Measurements from ENCODE around the gene MAP7. TPM values are rescaled to one million over a fixed set of nuclear protein-coding genes. Genes with fewer than 3 reads are reported as not detected.

MAP7 gene
- polyA plus RNA-seq, 2 of the 4 experiments (the other 2 are of a cell fraction), result 60.6 to 64.5 TPM

DNA sequence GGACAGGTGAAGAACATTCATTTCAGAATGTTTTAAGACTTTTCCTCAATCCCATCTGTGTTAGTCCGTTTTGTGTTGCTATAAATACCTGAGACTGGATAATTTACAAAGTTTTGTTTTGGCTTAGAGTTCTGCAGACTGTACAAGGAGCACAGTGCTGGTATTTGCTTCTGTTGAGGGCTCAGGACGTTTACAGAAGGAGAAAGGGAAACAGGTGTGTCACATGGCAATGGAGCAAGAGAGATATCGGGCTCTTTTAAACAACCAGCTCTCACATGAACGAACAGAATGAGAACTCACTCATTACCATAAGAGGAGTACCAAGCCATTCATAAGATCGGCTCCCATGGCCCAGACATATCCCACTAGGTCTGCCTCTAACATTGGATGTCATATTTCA lies 16.7 kb downstream of the MAP7 start:
- WGBS (ENCODE audit: missing lambda C conversion rate), result 73% methylated on average over 5 of the region's 5 CpGs
- FAIRE-seq, result no peak
- H3K27ac ChIP-seq, result peak overlapping the region in 1 of 2 experiments; percentile 45; a peak in 2 of 6 replicates
- peaks cover 41% of the 10 kb centered on the region for H3K4me1 ChIP-seq
- no peak overlapping the region for H3K4me3 ChIP-seq
- no peak for DNase-seq (ENCODE audit: low read depth in 1 of 2, low spot score in 1 of 2)
- H3K4me2 ChIP-seq, result no peak overlapping the region
- TF ChIP-seq, protein P1, sequence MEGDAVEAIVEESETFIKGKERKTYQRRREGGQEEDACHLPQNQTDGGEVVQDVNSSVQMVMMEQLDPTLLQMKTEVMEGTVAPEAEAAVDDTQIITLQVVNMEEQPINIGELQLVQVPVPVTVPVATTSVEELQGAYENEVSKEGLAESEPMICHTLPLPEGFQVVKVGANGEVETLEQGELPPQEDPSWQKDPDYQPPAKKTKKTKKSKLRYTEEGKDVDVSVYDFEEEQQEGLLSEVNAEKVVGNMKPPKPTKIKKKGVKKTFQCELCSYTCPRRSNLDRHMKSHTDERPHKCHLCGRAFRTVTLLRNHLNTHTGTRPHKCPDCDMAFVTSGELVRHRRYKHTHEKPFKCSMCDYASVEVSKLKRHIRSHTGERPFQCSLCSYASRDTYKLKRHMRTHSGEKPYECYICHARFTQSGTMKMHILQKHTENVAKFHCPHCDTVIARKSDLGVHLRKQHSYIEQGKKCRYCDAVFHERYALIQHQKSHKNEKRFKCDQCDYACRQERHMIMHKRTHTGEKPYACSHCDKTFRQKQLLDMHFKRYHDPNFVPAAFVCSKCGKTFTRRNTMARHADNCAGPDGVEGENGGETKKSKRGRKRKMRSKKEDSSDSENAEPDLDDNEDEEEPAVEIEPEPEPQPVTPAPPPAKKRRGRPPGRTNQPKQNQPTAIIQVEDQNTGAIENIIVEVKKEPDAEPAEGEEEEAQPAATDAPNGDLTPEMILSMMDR (IDR thresholded peaks at IDR 0.05), result no peak
- TF ChIP-seq, protein P2, sequence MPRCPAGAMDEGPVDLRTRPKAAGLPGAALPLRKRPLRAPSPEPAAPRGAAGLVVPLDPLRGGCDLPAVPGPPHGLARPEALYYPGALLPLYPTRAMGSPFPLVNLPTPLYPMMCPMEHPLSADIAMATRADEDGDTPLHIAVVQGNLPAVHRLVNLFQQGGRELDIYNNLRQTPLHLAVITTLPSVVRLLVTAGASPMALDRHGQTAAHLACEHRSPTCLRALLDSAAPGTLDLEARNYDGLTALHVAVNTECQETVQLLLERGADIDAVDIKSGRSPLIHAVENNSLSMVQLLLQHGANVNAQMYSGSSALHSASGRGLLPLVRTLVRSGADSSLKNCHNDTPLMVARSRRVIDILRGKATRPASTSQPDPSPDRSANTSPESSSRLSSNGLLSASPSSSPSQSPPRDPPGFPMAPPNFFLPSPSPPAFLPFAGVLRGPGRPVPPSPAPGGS (IDR thresholded peaks at IDR 0.05), result no peak
- ChIA-PET CTCF (no interaction called here), POLR2A (no interaction called here)
- ATAC-seq, result no peak
- H3K9me3 ChIP-seq, result no peaks in the 10 kb centered on the region

DNA sequence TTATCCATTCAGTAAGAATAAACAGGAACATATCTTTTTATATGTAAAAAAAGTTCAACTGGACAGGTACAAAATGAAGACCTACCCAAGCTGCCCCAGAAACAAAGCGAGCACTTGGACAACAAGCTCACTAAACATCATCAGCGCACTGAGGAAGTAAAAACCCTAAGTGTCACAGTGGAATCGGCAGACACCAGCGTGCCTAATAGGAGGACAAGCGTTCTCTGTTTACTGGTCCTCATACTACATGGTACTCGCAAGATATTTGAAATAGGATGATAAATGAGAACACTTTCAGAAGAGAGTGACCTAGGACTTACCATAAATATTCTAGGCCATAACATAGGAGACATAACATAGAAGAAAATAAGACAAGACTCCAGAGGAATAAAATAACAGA lies 18.2 kb downstream of the MAP7 start:
- DNase-seq (ENCODE audit: low read depth in 1 of 2, low spot score in 1 of 2), result no peak
- TF ChIP-seq NFE2L2 (conservative IDR thresholded peaks at IDR 0.05; ENCODE audit: low read length), result no peak
- no peak for TF ChIP-seq ESRRA (IDR thresholded peaks at IDR 0.05; ENCODE audit: borderline replicate concordance, low read length)
- TF ChIP-seq JUN (IDR thresholded peaks at IDR 0.05), result no peak
- TF ChIP-seq ZFP36 (IDR thresholded peaks at IDR 0.05; ENCODE audit: borderline replicate concordance, partially characterized antibody), result no peak
- no peak for FAIRE-seq
- Histone ChIP-seq H3K9me3 (no peaks in the 10 kb centered on the region), H3K27ac (no peak overlapping the region; a peak in 1 of 6 replicates), H3K4me1 (peaks cover 55% of the 10 kb centered on the region), H3K4me3 (no peak overlapping the region), H3K4me2 (no peak overlapping the region)
- ATAC-seq, result no peak
- ChIA-PET POLR2A (interaction anchor here (0.6 kb wide), 1 partner anchor 13 kb away, joined by 3 read pairs; no protein-coding TSS in a partner anchor), CTCF (interaction anchor here (1.2 to 1.5 kb wide), 2 partner anchors 15 to 18 kb away, joined by 3 to 6 read pairs; partner anchors contain the start of gene MAP7)
- 92% methylated on average over 6 of the region's 6 CpGs for WGBS (ENCODE audit: missing lambda C conversion rate)

DNA sequence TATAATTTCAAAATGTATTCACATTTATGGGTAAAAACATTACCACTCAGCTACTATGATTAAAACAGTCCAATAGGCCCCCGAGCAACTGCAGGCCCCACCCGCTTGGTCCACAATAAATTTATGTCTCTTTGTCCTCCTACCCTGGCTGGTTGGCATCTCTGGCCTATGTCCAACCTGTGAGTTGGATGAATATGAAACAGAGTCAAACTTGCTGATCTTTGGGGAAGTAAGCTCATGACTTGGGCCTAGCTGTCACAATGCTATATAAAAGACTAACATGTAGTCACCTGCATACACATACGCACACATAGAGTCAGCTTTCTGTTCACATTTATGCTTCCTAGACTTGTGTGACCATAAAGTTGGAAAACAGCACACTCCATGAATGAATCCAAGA lies 20.5 kb downstream of the MAP7 start:
- ChIA-PET POLR2A (no interaction called here), CTCF (interaction anchor here (0.6 to 5.7 kb wide), 3 partner anchors 17 to 192 kb away, joined by 3 to 36 read pairs (median 3); no protein-coding TSS in a partner anchor)
- H3K27ac ChIP-seq, result peak overlapping the region; percentile 81 to 97; a peak in 5 of 6 replicates
- no peak for FAIRE-seq
- TF ChIP-seq HEYL (CRISPR knock-in tag; IDR thresholded peaks at IDR 0.05) (no peak), MAFK (IDR thresholded peaks at IDR 0.05; ENCODE audit: partially characterized antibody) (no peak), PHF8 (IDR thresholded peaks at IDR 0.05; ENCODE audit: borderline replicate concordance, low read depth) (no peak), FOSB (CRISPR knock-in tag; IDR thresholded peaks at IDR 0.05) (no peak), RAD21 (conservative IDR thresholded peaks at IDR 0.05 in 1 of 2, IDR thresholded peaks at IDR 0.05 in 1 of 2) (no peak), CBX8 (IDR thresholded peaks at IDR 0.05) (no peak), ZNF302 (CRISPR knock-in tag; IDR thresholded peaks at IDR 0.05) (no peak)
- no peak for DNase-seq (ENCODE audit: low read depth in 1 of 2, low spot score in 1 of 2)
- no peaks in the 10 kb centered on the region for H3K9me3 ChIP-seq
- peaks cover 75% of the 10 kb centered on the region for H3K4me1 ChIP-seq
- no peak overlapping the region for H3K4me3 ChIP-seq
- peak overlapping the region; percentile 81 for H3K4me2 ChIP-seq
- ATAC-seq, result no peak
- WGBS (ENCODE audit: missing lambda C conversion rate), result 79% methylated on average over 3 of the region's 3 CpGs

DNA sequence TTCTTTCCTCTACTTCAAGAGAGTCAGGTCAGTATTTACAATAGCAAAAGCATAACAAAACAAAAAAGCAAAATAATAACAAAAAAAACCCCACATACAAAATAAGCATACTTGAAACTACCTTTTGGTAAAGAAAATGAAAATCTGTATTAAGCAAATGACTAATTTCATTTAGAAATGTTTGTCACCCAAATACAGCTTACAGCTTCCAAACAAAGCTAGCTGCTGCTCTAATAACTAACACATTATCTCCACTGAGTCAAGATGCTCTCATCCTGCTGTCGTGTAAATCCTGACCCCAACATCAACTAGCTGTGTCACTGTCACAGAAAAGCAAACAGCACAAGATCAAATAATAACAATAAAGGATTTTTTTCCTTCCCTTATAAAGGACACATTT lies 21.7 kb downstream of the MAP7 start:
- POLR2A ChIA-PET, result no interaction called here

More for the DNA sequence above, 21.7 kb downstream of the MAP7 start:
- Histone ChIP-seq H3K4me1 (peaks cover 78% of the 10 kb centered on the region), H3K27ac (peak overlapping the region; percentile 81 to 97), H3K4me3 (no peak overlapping the region), H3K4me2 (peak overlapping the region; percentile 81), H3K9me3 (no peaks in the 10 kb centered on the region)
- no peak for FAIRE-seq
- peak; percentile 47; the same call in 1 of the 2 replicates for TF ChIP-seq GATA3 (IDR thresholded peaks at IDR 0.05; ENCODE audit: borderline replicate concordance)
- TF ChIP-seq FOXS1 (CRISPR knock-in tag; IDR thresholded peaks at IDR 0.05), result no peak
- no peak for TF ChIP-seq FOSL2 (IDR thresholded peaks at IDR 0.05)
- TF ChIP-seq FOSL2 (CRISPR knock-in tag; IDR thresholded peaks at IDR 0.05), result peak; percentile 7; the same call in 1 of the 2 replicates
- 6% methylated on average over 1 of the region's 1 CpG for WGBS (ENCODE audit: missing lambda C conversion rate)
- CTCF ChIA-PET, result interaction anchor here (4.2 to 5.7 kb wide), 2 partner anchors 19 to 21 kb away, joined by 26 to 36 read pairs; partner anchors contain the start of gene MAP7
- DNase-seq (ENCODE audit: low read depth in 1 of 2, low spot score in 1 of 2), result peak in 1 of 2 experiments; percentile 39
- ATAC-seq, result no peak
